HG02852 (cell line): ENCODE results near the gene UBE4A.

Experiments used
- ATAC-seq: cut with Tn5 transposase; IDR thresholded peaks from one replicate; pipeline ENCODE4 v1.9.1; 2021; ENCODE audit warnings: mild to moderate bottlenecking, moderate library complexity; ENCODE audit not compliant: unreplicated experiment

UBE4A gene

GRCh38 chr11:118436639-118437207 is 77.3 kb downstream of the UBE4A start:
- ATAC-seq: peak; percentile 25

- no peak for ATAC-seq
Observed at GRCh38 chr11:118437208-118438125, 78.1 kb downstream of the UBE4A start.

- no peak for ATAC-seq
Observed at GRCh38 chr11:118438314-118438931, 79.0 kb downstream of the UBE4A start.

- ATAC-seq: no peak
Observed at GRCh38 chr11:118439646-118440045, 80.2 kb downstream of the UBE4A start.

GRCh38 chr11:118441770-118442275 is 82.4 kb downstream of the UBE4A start:
- ATAC-seq: no peak

GRCh38 chr11:118442301-118442700 is 82.9 kb downstream of the UBE4A start:
- ATAC-seq: no peak

- ATAC-seq: no peak
Observed at GRCh38 chr11:118442908-118443589, 83.6 kb downstream of the UBE4A start.

- no peak for ATAC-seq
Observed at GRCh38 chr11:118443590-118444218, 84.3 kb downstream of the UBE4A start.

GRCh38 chr11:118447423-118447822 is 88.0 kb downstream of the UBE4A start:
- ATAC-seq: no peak

- ATAC-seq: peak; percentile 78
Observed at GRCh38 chr11:118448294-118448693, 88.9 kb downstream of the UBE4A start.
